D721Med (cell line): ENCODE measurements around the gene ZNF148.

Source experiments
- DNase-seq: peaks from one replicate; pipeline ENCODE4 v3.0.0; 2011; ENCODE audit warnings: low spot score; ENCODE audit not compliant: insufficient read length
- FAIRE-seq: peaks from 2 replicates; lab custom pipeline; 2011; peaks lifted over from hg19 to GRCh38; lab: Jason Lieb, UNC
- TF ChIP-seq, protein P1 (sequence below): IDR thresholded peaks from 2 replicates; pipeline ENCODE4 v1.5.1; 2012; ENCODE audit warnings: mild to moderate bottlenecking, control low read depth; ENCODE audit not compliant: insufficient read depth; ENCODE audit errors: missing control alignments

Gene ZNF148

DNA sequence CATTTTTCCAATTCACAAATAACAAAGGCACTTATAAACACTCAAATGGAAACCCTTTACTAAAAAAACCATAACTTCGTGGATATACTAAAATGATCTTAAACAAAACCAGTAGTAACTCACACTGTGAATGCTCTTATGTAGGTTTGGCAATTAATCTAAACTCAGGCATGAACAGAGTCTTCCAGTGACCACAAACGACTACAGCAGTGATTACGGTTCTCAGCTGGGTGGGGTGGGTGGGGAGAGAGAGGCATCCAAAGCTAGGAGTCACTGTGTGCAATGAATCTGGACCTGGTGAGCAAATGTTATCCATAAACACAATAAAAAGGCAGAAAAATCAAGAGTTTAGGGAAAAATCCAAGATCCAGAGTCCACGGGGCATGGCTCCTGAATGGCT, 183.9 kb downstream of the ZNF148 start:
- FAIRE-seq (no peak), DNase-seq (no peak)
- TF ChIP-seq, protein P1, sequence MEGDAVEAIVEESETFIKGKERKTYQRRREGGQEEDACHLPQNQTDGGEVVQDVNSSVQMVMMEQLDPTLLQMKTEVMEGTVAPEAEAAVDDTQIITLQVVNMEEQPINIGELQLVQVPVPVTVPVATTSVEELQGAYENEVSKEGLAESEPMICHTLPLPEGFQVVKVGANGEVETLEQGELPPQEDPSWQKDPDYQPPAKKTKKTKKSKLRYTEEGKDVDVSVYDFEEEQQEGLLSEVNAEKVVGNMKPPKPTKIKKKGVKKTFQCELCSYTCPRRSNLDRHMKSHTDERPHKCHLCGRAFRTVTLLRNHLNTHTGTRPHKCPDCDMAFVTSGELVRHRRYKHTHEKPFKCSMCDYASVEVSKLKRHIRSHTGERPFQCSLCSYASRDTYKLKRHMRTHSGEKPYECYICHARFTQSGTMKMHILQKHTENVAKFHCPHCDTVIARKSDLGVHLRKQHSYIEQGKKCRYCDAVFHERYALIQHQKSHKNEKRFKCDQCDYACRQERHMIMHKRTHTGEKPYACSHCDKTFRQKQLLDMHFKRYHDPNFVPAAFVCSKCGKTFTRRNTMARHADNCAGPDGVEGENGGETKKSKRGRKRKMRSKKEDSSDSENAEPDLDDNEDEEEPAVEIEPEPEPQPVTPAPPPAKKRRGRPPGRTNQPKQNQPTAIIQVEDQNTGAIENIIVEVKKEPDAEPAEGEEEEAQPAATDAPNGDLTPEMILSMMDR, result no peak

DNA sequence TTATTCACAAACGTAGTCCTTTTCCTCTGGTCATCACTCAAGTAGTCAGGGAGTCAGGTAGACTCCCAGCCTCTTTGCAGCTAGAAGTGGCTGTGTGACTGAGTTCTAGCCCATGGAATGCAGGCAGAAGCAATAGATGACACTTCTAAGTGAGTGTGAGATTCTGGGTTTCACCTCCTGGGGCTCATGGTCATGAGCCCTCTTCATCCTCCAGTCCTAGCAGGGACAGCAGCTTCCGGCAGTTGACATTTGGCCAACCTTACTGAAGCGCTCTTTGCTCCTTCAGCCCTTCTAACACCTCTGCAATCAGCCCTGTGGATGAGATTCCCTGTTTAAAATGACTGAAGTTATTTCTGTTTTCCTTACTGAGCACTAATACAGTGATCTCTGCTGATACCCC, 184.3 kb downstream of the ZNF148 start:
- TF ChIP-seq, protein P1, result no peak
- FAIRE-seq (no peak), DNase-seq (no peak)

DNA sequence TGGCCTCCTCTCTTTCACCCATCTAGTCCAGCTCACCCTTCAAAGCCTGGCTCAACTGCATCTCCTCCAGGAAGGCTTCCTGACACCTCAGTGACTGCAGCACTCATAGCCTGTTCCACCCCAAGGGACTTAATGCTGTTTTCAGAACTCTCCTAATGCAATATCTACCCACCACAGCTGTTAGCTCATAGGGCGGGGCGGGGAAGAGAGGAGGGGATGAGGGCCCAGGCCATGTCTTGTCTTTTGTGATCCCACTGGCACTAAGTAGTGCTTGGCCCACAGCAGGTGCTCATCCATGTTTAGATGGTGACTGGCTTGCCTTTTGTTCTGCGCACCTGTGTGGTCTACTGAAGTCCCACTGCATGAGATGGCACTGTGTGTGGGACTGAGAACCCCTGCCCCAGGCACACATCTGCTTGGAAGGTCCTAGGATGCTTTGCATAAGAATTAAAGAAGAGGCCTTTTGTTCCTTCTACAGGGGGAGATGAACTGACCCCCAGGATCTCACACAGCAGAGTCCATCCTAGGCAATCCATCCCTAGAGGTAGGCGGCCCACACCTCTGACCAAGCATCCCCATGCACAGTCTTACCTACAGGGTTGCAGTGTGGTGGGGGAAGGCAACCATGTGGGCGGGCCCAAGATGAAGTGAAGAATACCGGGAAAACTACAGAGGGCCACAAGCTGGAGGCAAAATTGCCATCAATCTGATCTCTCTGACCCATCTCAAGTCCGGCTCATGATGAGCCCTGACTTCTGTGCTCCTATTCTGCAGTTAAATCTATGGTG, 185.6 kb downstream of the ZNF148 start:
- DNase-seq, result no peak
- no peak for FAIRE-seq
- TF ChIP-seq, protein P1, result no peak

DNA sequence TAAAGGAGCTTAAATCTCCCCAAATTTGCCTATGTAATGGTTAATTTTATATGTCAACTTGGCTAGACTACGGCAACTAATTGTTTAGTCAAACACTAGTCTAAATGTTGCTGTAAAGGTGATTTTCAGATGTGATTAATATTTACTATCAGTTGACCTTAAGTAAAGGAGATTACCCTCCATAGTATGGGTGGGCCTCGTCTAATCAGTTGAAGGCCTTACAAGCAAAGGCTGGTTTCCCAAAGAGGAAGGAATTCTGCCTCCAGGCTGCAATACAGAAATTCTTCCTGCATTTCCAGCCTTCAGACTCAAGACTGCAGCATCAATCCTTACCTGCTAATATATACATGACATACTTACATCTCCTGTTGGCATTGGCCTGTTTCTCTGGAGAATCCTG, 186.2 kb downstream of the ZNF148 start:
- DNase-seq (no peak), FAIRE-seq (no peak)
- TF ChIP-seq, protein P1, result no peak

DNA sequence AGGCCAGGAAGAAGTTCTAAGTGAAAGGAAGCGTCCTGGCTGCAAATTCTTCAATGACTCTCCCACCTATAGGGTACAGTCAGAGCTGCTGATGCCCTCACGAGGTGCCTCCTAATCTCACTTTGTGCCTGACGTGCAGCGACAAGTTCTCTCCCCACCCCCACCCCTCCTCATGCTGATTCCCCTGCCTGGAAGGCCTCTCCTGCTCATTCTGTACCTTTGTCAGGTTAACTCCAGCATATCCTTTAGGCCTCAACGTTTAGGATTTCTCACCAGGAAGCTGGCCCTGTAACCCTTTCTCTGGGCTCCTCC, 187.6 kb downstream of the ZNF148 start:
- no peak for DNase-seq
- TF ChIP-seq, protein P1, result no peak
- no peak for FAIRE-seq

DNA sequence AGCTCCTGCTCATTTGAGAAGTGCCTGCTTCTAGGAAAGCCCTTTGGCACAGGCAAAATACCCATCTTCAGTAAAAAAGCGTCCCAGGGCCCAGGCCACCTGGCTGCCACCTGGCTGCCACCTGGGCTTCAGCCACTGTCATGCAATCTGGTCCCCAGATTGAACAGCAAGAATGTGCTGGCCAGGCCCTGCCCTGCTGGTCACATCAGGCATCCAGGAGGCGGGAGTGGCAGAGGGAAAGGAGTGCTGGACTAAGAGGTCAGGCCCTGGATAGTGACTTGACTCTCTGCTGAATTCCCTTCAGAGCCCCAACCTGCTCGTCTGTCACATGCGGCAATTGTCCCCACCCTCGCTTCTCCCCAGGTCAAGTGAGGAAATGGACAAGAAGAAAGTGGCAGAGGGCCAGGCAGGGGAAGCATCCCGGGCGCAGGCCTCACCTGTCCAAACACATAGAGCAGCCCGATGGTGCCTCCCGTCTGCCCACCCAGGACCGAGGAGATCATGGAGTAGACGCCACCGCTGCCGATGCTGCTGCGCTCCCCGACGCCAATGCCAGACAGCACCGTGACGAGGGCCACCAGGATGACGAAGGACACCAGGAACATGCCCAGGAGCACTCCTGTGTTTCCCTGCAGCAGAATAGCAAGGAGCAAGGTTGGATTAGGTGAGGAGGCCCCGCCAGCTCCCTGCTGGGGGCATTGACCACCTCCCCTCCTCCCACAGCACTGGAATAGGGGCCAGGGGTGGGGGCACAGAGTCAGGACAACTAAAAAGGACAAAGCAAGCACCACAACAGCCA, 188.1 kb downstream of the ZNF148 start:
- no peak for FAIRE-seq

More for the DNA sequence above, 188.1 kb downstream of the ZNF148 start:
- TF ChIP-seq, protein P1, result no peak
- DNase-seq, result no peak
